GM10266 (cell line): ENCODE measurements around the gene ZNF346.

ENCODE experiments used
- DNase-seq: peaks from one replicate; pipeline ENCODE4 v3.0.0; 2012; ENCODE audit errors: extremely low spot score
- CTCF ChIP-seq: IDR thresholded peaks from 2 replicates; pipeline ENCODE4 v1.5.1; 2012; ENCODE audit warnings: mild to moderate bottlenecking, low read depth; ENCODE audit not compliant: control insufficient read depth, insufficient read depth; ENCODE audit errors: missing control alignments

The ZNF346 gene

GRCh38 chr5:177020033-177020432 is 2.5 kb upstream of the ZNF346 start:
- TF ChIP-seq CTCF: no peak
- DNase-seq: no peak

- DNase-seq: peak; percentile 48
- TF ChIP-seq CTCF: no peak
Measured at GRCh38 chr5:177023303-177023664, 788 bp downstream of the ZNF346 start.

- no peak for DNase-seq
- no peak for TF ChIP-seq CTCF
Measured at GRCh38 chr5:177024559-177024958, 2.1 kb downstream of the ZNF346 start.

GRCh38 chr5:177025101-177025601 is 2.7 kb downstream of the ZNF346 start:
- no peak for DNase-seq
- no peak for TF ChIP-seq CTCF

- TF ChIP-seq CTCF: no peak
- no peak for DNase-seq
Measured at GRCh38 chr5:177027665-177028064, 5.2 kb downstream of the ZNF346 start.

- TF ChIP-seq CTCF: no peak
- no peak for DNase-seq
Measured at GRCh38 chr5:177029498-177029897, 7.0 kb downstream of the ZNF346 start.

GRCh38 chr5:177035976-177036375 is 13.5 kb downstream of the ZNF346 start:
- TF ChIP-seq CTCF: no peak
- DNase-seq: peak; percentile 45

- no peak for DNase-seq
- TF ChIP-seq CTCF: no peak
Measured at GRCh38 chr5:177036443-177036842, 13.9 kb downstream of the ZNF346 start.
